ENCODE data around the gene ASIC4. TPM values are rescaled to one million over a fixed set of nuclear protein-coding genes. Genes with fewer than 3 reads are reported as not detected.

Gene ASIC4
- total and polyA plus RNA-seq, 2 of the 13 experiments (the other 11 are each of a cell fraction or from before 2014, with no cell fraction given) = 0.03 TPM; not detected in 1

DNA sequence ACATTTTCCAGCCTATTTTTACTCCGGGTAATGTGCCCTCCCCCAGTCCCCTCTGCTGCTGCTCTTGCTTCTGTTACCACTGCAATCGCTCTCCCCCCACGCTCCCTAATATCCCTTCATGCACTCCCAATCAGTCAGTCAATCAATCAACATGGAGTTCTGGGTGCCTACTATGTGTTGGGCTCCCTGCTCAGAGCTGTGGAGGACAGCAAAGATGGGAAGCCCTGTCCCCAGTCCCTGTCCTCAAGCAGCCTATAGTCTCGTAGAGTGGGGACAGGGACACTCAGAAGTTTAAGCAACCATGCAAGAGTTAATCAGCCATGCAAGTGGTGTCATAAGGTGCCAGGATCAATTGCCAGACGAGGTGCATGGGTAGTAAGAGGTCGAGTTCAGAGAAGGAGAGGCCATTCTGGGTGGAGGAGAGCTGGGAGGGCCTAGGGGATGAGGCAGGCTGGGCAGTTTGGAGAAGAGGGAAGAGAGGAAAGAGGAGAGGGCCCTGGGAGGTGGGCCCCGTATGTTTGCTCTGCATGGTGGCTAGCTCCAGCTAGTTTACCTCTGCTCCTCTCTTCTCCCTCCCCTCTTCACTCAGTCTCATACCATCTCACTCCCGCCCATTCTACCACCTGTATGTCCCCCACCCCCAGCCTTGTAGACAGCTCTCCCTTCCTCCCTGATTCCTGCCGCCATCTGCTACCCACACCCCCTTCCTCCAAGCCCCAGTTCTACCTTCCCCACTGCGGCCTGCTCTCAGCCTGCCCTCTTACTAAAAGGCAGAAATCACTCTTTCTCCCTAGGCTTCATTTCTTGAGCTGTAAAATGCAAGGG is 3.9 kb downstream of the ASIC4 start (continued):
- TF ChIP-seq PRDM10 (CRISPR knock-in tag; IDR thresholded peaks at IDR 0.05; ENCODE audit: low read depth) = no peak

DNA sequence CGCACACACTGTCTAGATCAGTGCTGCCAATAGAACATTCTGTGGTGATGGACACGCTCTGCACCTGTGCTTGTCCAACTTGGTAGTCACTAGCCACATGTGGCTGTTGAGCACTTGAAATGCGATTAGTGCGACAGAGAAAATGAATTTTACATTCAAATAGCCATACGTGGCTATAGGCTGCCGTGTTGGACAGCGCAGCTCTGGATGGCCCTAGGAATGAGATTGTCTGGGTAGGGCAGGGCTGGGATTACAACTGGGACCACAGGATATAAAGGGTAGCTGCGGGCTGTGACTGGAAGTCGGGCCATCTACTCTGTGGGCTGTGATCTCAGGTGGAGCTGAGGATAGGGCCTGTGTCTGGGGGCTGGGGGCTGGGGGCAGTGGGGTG is 5.2 kb downstream of the ASIC4 start:
- no peak overlapping the region for H3K27ac ChIP-seq (ENCODE audit: extremely low read length, insufficient read depth, low read length)
- H3K9ac ChIP-seq (ENCODE audit: insufficient read depth, low read depth, low read length) = no peak overlapping the region
- intact Hi-C loops (cut with micrococcal nuclease; ENCODE audit: unreplicated experiment) (no loop called here), in situ Hi-C loops (cut with HindIII; ENCODE audit: extremely low pct_ligation_motif_present, low pct_unique_long_range_greater_than_20kb) (no loop called here)
- no peak for ATAC-seq
- FAIRE-seq = no peak
- BruUV-seq (replicated peaks) = no TSS peak
- no peaks in the 10 kb centered on the region for H3K36me3 ChIP-seq (replicated peaks in 1 of 2; ENCODE audit: control insufficient read depth in 1 of 2, insufficient read depth in 2 of 2, low read length in 2 of 2)
- peaks cover 27 to 96% of the 10 kb centered on the region in 2 experiments for H3K27me3 ChIP-seq (ENCODE audit: control insufficient read depth in 1 of 2, insufficient read depth in 2 of 2, low read length in 2 of 2)
- no peaks in the 10 kb centered on the region for H3K79me2 ChIP-seq (ENCODE audit: insufficient read depth, low read length)
- no peak overlapping the region for H3K4me3 ChIP-seq (replicated peaks in 1 of 3; ENCODE audit: insufficient read depth in 1 of 3, low read depth in 2 of 3, low read length in 3 of 3)
- H3K4me1 ChIP-seq (ENCODE audit: insufficient read depth, low read length) = peaks cover 29% of the 10 kb centered on the region; the same call in 1 of the 2 replicates
- POLR2A ChIA-PET = interaction anchor here (1.7 to 1.9 kb wide), 2 partner anchors 21 kb away, joined by 5 to 7 read pairs; partner anchors contain the start of gene GMPPA
- TF ChIP-seq, protein P1, sequence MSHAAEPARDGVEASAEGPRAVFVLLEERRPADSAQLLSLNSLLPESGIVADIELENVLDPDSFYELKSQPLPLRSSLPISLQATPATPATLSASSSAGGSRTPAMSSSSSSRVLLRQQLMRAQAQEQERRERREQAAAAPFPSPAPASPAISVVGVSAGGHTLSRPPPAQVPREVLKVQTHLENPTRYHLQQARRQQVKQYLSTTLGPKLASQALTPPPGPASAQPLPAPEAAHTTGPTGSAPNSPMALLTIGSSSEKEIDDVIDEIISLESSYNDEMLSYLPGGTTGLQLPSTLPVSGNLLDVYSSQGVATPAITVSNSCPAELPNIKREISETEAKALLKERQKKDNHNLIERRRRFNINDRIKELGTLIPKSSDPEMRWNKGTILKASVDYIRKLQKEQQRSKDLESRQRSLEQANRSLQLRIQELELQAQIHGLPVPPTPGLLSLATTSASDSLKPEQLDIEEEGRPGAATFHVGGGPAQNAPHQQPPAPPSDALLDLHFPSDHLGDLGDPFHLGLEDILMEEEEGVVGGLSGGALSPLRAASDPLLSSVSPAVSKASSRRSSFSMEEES (CRISPR knock-in tag; IDR thresholded peaks at IDR 0.05) = no peak
- no peak for TF ChIP-seq ZMYM2 (CRISPR knock-in tag; IDR thresholded peaks at IDR 0.05)
- TF ChIP-seq PRPF4 (IDR thresholded peaks at IDR 0.05; ENCODE audit: low read depth, low read length, poor library complexity, severe bottlenecking) = no peak
- no peaks in the 10 kb centered on the region for H3K9me3 ChIP-seq (ENCODE audit: low read length)
- DNase-seq (ENCODE audit: low spot score) = no peak
- no peak overlapping the region for H3K4me2 ChIP-seq (ENCODE audit: low read depth, low read length)
- H2AFZ ChIP-seq (ENCODE audit: low read length) = no peak overlapping the region
- WGBS (ENCODE audit: low lambda C conversion rate) = 46% methylated on average over 9 of the region's 9 CpGs
- CTCF ChIA-PET (ENCODE audit: low intra/inter-chr PET ratio, low total read pairs) = no interaction called here
- H4K20me1 ChIP-seq (ENCODE audit: insufficient read depth, low read length) = no peaks in the 10 kb centered on the region; the same call in 1 of the 2 replicates

Measured in HepG2 (cell line).